ENCODE results near the gene MGMT. TPM values are rescaled to one million over a fixed set of nuclear protein-coding genes. Genes with fewer than 3 reads are reported as not detected.

Gene MGMT
- polyA plus RNA-seq, 1 experiment: 10.9 TPM

GRCh38 chr10:129544205-129545202, 77.5 kb downstream of the MGMT start:
- ChIA-PET POLR2A (no interaction called here), CTCF (no interaction called here)
- Histone ChIP-seq H3K4me3 (ENCODE audit: low read depth, low read length) (no peak overlapping the region), H3K9me3 (ENCODE audit: control insufficient read depth, insufficient read depth, low read length) (peaks cover 3% of the 10 kb centered on the region; the same call in 1 of the 2 replicates), H3K27ac (ENCODE audit: low read depth, low read length) (no peak overlapping the region), H3K27me3 (ENCODE audit: control insufficient read depth, insufficient read depth, low read length) (no peaks in the 10 kb centered on the region)
- TF ChIP-seq CTCF (IDR thresholded peaks at IDR 0.05; ENCODE audit: low read depth, low read length): no peak
- DNase-seq (ENCODE audit: low read depth, low spot score): no peak

- Histone ChIP-seq H3K27ac (ENCODE audit: low read depth, low read length) (no peak overlapping the region), H3K9me3 (ENCODE audit: control insufficient read depth, insufficient read depth, low read length) (peaks cover 3% of the 10 kb centered on the region; the same call in 1 of the 2 replicates), H3K4me3 (ENCODE audit: low read depth, low read length) (no peak overlapping the region), H3K27me3 (ENCODE audit: control insufficient read depth, insufficient read depth, low read length) (no peaks in the 10 kb centered on the region)
- CTCF ChIA-PET: no interaction called here
- DNase-seq (ENCODE audit: low read depth, low spot score): no peak
- no peak for TF ChIP-seq CTCF (IDR thresholded peaks at IDR 0.05; ENCODE audit: low read depth, low read length)
- POLR2A ChIA-PET: no interaction called here
Observed at GRCh38 chr10:129545261-129545660, 78.2 kb downstream of the MGMT start.

- H3K27ac ChIP-seq (ENCODE audit: low read depth, low read length): no peak overlapping the region
- TF ChIP-seq CTCF (IDR thresholded peaks at IDR 0.05; ENCODE audit: low read depth, low read length): no peak
- no peak overlapping the region for H3K4me3 ChIP-seq (ENCODE audit: low read depth, low read length)
- CTCF ChIA-PET: no interaction called here
- peaks cover 3% of the 10 kb centered on the region; the same call in 1 of the 2 replicates for H3K9me3 ChIP-seq (ENCODE audit: control insufficient read depth, insufficient read depth, low read length)
- no peaks in the 10 kb centered on the region for H3K27me3 ChIP-seq (ENCODE audit: control insufficient read depth, insufficient read depth, low read length)
- DNase-seq (ENCODE audit: low read depth, low spot score): no peak
- POLR2A ChIA-PET: no interaction called here
Observed at GRCh38 chr10:129546106-129546505, 79.1 kb downstream of the MGMT start.

GRCh38 chr10:129547608-129548007, 80.6 kb downstream of the MGMT start:
- Histone ChIP-seq H3K4me3 (ENCODE audit: low read depth, low read length) (no peak overlapping the region), H3K9me3 (ENCODE audit: control insufficient read depth, insufficient read depth, low read length) (peaks cover 6% of the 10 kb centered on the region; the same call in 1 of the 2 replicates), H3K27ac (ENCODE audit: low read depth, low read length) (no peak overlapping the region), H3K27me3 (ENCODE audit: control insufficient read depth, insufficient read depth, low read length) (no peaks in the 10 kb centered on the region)
- no peak for DNase-seq (ENCODE audit: low read depth, low spot score)
- ChIA-PET CTCF (no interaction called here), POLR2A (no interaction called here)
- TF ChIP-seq CTCF (IDR thresholded peaks at IDR 0.05; ENCODE audit: low read depth, low read length): no peak

GRCh38 chr10:129548600-129548999, 81.6 kb downstream of the MGMT start:
- ChIA-PET POLR2A (no interaction called here), CTCF (interaction anchor here (0.6 kb wide), 1 partner anchor 1339 kb away, joined by 4 read pairs; no protein-coding TSS in a partner anchor)
- Histone ChIP-seq H3K27me3 (ENCODE audit: control insufficient read depth, insufficient read depth, low read length) (no peaks in the 10 kb centered on the region), H3K27ac (ENCODE audit: low read depth, low read length) (no peak overlapping the region), H3K9me3 (ENCODE audit: control insufficient read depth, insufficient read depth, low read length) (peaks cover 6% of the 10 kb centered on the region; the same call in 1 of the 2 replicates), H3K4me3 (ENCODE audit: low read depth, low read length) (no peak overlapping the region)
- no peak for DNase-seq (ENCODE audit: low read depth, low spot score)
- no peak for TF ChIP-seq CTCF (IDR thresholded peaks at IDR 0.05; ENCODE audit: low read depth, low read length)
